Measurements from ENCODE around the gene TMEM151A.
A peak's percentile ranks its signal among the peaks of the same experiment; 100 is the strongest.

The TMEM151A gene

DNA sequence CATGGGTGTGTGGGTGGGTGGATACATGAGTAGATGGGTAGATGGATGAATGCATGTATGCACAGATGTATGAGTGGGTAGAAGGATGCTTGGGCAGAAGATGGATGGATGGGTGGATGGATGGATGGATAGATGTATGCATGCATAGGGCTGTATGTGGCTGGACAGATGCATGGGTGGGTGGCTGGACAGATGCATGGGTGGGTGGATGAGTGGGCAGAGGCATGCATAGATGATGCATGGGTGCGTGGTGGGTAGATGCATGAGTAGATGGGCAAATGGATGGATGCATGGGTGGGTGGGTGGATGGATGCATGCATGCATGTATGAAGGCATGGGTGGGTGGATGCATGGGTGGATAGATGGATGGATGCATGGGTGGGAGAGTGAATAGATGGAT, 32.0 kb downstream of the TMEM151A start:
- no peak for DNase-seq (ENCODE audit: low spot score)

DNA sequence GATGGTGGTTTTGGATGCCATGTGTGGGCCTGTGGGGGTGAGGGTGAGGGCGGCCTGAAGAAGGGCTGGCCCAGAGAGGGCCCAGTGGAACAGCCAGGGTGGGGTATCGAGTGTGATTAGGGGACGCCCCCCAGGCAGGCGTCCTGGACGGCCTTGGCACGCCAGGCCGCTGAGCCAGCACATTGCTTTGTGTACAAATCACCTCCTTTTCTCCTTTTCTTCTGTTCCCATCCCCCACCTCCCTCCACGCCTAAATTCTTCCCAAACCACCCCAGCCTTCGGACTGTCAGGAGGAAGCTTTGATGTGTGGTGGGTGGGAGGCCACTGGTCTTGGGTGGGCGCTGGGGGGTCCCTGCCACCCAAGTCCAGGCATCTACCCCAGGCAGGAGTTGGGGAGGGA, 33.0 kb downstream of the TMEM151A start:
- no peak for DNase-seq (ENCODE audit: low spot score)

GRCh38 chr11:66325263-66325671, 33.6 kb downstream of the TMEM151A start:
- no peak for DNase-seq (ENCODE audit: low spot score)

- DNase-seq (ENCODE audit: low spot score): no peak
Measured at GRCh38 chr11:66326261-66327111, 34.8 kb downstream of the TMEM151A start.

DNA sequence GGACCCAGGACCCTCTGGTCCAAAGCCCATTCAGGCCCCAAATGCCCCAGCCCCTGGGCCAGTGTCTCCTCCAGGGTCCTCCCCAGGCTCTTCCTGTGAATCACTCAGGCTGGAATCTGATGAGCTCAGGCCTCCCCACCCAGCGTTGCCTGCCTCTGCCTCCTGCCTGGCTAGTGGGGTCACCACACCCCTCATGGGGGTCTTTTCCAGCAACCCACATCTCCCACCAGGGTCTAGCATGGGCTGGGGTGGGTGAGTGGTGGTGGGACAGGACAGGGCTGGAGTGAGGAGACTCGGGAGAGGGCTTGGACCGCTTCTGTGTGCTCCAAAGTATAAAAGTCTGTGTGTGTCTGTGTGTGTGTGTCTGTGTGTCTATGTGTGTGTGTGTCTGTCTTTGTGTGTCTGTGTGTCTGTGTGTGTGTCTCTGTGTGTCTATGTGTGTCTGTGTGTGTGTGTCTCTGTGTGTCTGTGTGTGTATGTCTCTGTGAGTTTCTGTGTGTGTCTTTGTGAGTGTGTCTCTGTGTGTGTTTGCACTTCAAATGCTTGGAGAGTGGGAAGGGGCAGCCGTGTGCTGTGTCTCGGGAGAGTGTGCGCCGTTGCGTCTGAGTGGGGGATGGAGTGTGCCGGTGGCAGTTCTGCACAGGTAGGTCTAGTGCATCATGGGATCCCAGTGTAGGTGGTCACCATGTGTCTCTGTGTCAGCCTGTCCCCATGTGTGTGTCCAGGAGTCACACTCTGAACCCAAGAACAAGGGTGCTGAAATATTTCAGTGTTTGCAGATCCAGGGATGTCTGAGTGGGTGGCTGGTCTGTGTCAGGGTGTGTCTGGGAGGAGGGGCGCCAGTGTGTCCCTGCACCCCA, 35.7 kb downstream of the TMEM151A start:
- DNase-seq (ENCODE audit: low spot score): no peak

GRCh38 chr11:66328031-66328301, 36.3 kb downstream of the TMEM151A start:
- DNase-seq (ENCODE audit: low spot score): no peak

- DNase-seq (ENCODE audit: low spot score): peak; percentile 50
Measured at GRCh38 chr11:66328302-66329144, 36.8 kb downstream of the TMEM151A start.

- no peak for DNase-seq (ENCODE audit: low spot score)
Measured at GRCh38 chr11:66329165-66329673, 37.5 kb downstream of the TMEM151A start.

- DNase-seq (ENCODE audit: low spot score): no peak
Measured at GRCh38 chr11:66330931-66331330, 39.2 kb downstream of the TMEM151A start.

- no peak for DNase-seq (ENCODE audit: low spot score)
Measured at GRCh38 chr11:66331542-66332370, 40.1 kb downstream of the TMEM151A start.

GRCh38 chr11:66332371-66333219, 40.9 kb downstream of the TMEM151A start:
- no peak for DNase-seq (ENCODE audit: low spot score)

- no peak for DNase-seq (ENCODE audit: low spot score)
Measured at GRCh38 chr11:66333220-66333877, 41.7 kb downstream of the TMEM151A start.

GRCh38 chr11:66333896-66334604, 42.4 kb downstream of the TMEM151A start:
- no peak for DNase-seq (ENCODE audit: low spot score)

DNA sequence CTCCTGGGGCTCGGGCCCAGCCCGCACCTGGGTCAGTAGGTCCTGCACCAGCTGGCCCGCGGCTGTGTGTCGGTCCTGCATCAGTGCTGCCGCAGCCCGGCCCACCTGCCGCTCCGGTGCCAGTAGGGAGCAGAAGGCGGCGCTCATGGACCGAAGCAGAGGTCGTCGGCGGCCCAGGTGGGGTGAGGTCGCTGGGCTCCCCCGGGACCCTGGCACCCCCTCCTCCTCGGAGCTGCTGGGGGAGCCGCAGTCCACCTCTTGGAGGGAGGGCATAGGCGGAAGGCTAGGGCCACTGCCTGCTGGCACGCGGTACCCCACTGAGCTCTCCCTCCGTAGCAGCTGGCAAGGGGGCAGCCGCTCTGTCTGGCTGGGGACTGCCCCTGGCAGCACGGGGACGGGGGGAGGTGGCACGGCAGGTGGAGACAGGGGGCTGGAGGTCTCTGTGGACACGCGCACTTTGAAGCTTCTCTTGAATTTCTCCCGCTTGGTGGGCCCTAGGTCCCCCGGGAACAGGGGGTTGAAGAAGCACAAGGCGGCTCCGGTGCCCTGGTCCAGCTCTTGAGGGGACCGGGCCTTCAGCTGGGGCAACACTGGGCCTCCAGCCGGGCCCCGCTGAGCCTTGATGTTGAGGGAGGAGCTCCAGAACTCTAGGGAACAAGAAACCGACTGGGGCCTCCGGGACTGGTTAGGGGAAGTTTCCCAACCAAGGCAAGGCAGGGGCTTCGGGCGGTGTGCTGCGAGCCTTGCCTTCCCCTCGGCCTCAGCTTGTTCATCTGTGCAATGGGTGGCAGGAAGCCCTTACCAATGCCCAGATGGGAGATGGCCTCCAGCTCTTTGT, 43.1 kb downstream of the TMEM151A start:
- no peak for DNase-seq (ENCODE audit: low spot score)

DNA sequence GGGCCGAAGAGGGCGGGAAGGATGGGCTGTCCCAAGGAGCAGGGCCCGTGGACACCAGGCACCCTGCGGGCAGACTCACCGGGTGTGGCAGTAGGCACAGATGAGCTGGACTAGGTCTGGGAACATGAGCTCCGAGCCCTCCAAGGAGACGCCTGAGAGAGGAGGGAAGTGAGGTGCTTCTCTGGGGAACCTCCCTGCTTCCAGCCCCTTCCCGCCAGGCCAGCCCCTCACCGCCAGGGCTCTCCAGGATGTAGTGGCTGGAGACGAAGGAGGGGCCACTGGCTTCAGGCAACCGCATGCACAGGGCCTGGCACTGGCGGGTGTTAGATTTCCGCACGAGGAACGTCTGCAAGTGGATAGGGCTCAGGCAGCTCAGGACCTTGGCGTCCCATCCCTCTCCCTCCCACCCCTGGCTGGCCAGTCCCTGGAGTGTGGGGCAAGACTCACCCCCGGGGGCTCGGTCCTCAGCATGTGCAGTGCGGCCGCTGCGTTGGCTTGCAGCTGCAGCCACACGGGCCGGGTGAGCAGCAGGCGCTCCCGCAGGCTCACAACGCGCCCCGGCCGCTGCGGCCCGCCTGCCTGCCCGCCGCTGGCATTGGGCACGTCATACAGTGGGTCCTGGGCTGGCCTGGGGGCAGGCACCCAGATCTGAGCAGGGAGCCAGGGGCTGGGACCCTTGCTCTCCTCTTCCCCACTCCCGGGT, 44.0 kb downstream of the TMEM151A start:
- DNase-seq (ENCODE audit: low spot score): no peak

DNA sequence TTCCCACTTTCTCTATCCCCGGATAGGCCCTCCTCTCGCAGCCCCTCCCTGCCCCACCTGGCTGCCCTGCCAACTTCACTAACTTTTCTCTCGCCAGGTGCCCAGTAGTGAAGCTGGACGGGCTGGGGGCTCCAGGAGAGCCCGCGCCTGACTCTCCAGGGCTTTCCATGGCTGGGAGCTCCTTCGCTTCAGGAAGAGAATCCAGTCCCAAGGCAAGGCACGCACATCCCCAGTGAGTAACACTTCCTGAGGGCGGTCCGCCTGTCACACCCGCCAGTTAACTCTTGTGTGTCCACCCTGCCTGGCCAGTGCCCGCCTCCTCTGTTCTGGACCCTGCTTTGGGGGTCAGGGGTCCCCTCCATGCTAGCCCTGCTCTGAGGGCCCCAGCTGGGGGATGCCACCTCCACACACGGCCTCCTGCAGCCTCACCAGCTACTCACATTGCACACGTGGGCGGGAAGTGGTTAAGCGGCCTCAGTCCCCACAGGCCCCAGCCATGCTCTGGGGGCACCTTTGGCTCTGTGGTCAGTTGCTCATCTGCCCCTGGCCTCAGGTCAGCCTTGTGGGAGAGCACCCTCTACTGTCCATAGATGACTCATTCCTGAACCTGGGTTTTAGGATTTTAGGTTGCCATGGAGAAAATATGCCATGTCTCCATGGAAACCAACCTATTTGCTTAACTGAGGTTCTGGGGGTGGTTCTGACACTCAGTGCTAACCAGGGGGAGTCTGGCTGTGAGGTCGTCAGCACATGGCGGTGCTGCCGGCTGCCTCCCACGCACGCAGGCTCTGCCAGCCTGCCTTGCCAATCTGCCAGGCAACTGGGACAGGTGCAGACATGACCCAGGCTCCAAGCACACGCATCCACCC, 44.8 kb downstream of the TMEM151A start, which contains the start of gene RIN1:
Gene RIN1, minus strand, starts transcription at position 201 of the 869 bp plus-strand sequence. Its CDS starts 32 bp downstream, at position 169.
- DNase-seq (ENCODE audit: low spot score): peak; percentile 26
